NB4 (cell line): ENCODE measurements around the gene SRGAP1.
"Not testable (repeated sequence)": the region's sequence is repeated elsewhere in the genome, so short reads cannot be mapped to it uniquely, and the experiment has no call there.

Experiments
- POLR2A ChIP-seq: IDR thresholded peaks from 2 replicates; pipeline ENCODE4 v1.6.1; 2011; ENCODE audit warnings: mild to moderate bottlenecking; ENCODE audit not compliant: insufficient read length; ENCODE audit errors: extremely low read depth
- TF ChIP-seq, protein P1 (sequence below): IDR thresholded peaks from one replicate; pipeline ENCODE4 v1.5.1; 2012; ENCODE audit warnings: low read depth, low read length

DNA sequence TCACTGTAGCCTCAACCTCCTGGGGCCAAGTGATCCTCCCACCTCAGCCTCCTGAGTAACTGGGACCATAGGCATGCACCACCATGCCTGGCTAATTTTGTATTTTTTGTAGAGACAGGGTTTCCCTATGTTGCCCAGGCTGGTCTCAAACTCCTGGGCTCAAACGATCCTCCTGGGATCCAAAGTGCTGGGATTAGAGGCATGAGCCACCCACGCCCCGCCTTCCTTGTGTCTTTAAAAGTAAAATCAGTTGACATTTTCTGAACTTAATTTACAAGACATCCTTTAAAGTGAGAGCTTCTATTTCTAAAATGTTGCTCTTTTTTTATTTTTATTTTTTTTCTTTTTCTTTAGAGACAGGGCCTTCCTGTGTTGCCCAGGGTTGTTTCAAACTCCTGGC is 276.6 kb downstream of the SRGAP1 start:
- TF ChIP-seq, protein P1, sequence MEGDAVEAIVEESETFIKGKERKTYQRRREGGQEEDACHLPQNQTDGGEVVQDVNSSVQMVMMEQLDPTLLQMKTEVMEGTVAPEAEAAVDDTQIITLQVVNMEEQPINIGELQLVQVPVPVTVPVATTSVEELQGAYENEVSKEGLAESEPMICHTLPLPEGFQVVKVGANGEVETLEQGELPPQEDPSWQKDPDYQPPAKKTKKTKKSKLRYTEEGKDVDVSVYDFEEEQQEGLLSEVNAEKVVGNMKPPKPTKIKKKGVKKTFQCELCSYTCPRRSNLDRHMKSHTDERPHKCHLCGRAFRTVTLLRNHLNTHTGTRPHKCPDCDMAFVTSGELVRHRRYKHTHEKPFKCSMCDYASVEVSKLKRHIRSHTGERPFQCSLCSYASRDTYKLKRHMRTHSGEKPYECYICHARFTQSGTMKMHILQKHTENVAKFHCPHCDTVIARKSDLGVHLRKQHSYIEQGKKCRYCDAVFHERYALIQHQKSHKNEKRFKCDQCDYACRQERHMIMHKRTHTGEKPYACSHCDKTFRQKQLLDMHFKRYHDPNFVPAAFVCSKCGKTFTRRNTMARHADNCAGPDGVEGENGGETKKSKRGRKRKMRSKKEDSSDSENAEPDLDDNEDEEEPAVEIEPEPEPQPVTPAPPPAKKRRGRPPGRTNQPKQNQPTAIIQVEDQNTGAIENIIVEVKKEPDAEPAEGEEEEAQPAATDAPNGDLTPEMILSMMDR: not testable (repeated sequence)
- not testable (repeated sequence) for TF ChIP-seq POLR2A
